Activated T-cell treated with anti-CD3 and anti-CD28 coated beads, Interleukin-2, amount 50 U/mL, for 1 hour (primary cell): Measurements from ENCODE around the gene STARD5.
A peak's percentile ranks its signal among the peaks of the same experiment; 100 is the strongest.

ENCODE experiments used
- DNase-seq: peaks from one replicate; pipeline ENCODE4 v3.0.0-alpha.2; 2020

The STARD5 gene

GRCh38 chr15:81309647-81310450, 14.1 kb downstream of the STARD5 start:
- DNase-seq, result no peak

- DNase-seq, result no peak
These were observed 15.7 kb downstream of the STARD5 start for GRCh38 chr15:81308260-81308659.

- no peak for DNase-seq
These were observed 19.7 kb downstream of the STARD5 start for GRCh38 chr15:81304226-81304625.

GRCh38 chr15:81303244-81304225, 20.4 kb downstream of the STARD5 start:
- DNase-seq, result no peak

GRCh38 chr15:81302701-81303109, 21.2 kb downstream of the STARD5 start:
- no peak for DNase-seq

- DNase-seq, result no peak
These were observed 22.0 kb downstream of the STARD5 start for GRCh38 chr15:81301815-81302399.

GRCh38 chr15:81301385-81301784, 22.6 kb downstream of the STARD5 start:
- no peak for DNase-seq

GRCh38 chr15:81299630-81300273, 24.2 kb downstream of the STARD5 start:
- no peak for DNase-seq

GRCh38 chr15:81299156-81299555, 24.8 kb downstream of the STARD5 start:
- DNase-seq, result no peak

GRCh38 chr15:81298611-81299010, 25.3 kb downstream of the STARD5 start:
- no peak for DNase-seq

GRCh38 chr15:81297603-81298575, 26.1 kb downstream of the STARD5 start:
- no peak for DNase-seq

GRCh38 chr15:81297147-81297572, 26.8 kb downstream of the STARD5 start:
- DNase-seq, result no peak

GRCh38 chr15:81296673-81297072, 27.3 kb downstream of the STARD5 start:
- peak; percentile 65 for DNase-seq

GRCh38 chr15:81296186-81296585, 27.8 kb downstream of the STARD5 start:
- DNase-seq, result no peak

- no peak for DNase-seq
These were observed 28.3 kb downstream of the STARD5 start for GRCh38 chr15:81295486-81296121.

- DNase-seq, result no peak
These were observed 29.4 kb downstream of the STARD5 start for GRCh38 chr15:81294516-81294880.

- DNase-seq, result peak; percentile 70
These were observed 30.0 kb downstream of the STARD5 start for GRCh38 chr15:81293728-81294515.

GRCh38 chr15:81292523-81293001, 31.4 kb downstream of the STARD5 start:
- peak; percentile 52 for DNase-seq

GRCh38 chr15:81291916-81292522, 31.9 kb downstream of the STARD5 start:
- no peak for DNase-seq

GRCh38 chr15:81289910-81290309, 34.0 kb downstream of the STARD5 start:
- DNase-seq, result no peak
